HG02623 (cell line): ENCODE results near the gene SEC24B.

Experiments used
- ATAC-seq: cut with Tn5 transposase; IDR thresholded peaks from one replicate; pipeline ENCODE4 v1.9.1; 2021; ENCODE audit warnings: moderate library complexity; ENCODE audit not compliant: unreplicated experiment

The SEC24B gene

GRCh38 chr4:109433205-109434006, at the start of gene SEC24B:
Gene SEC24B, plus strand, starts transcription at chr4:109433815. Its CDS starts 55 bp downstream, at chr4:109433870.
- ATAC-seq, result peak; percentile 91

DNA sequence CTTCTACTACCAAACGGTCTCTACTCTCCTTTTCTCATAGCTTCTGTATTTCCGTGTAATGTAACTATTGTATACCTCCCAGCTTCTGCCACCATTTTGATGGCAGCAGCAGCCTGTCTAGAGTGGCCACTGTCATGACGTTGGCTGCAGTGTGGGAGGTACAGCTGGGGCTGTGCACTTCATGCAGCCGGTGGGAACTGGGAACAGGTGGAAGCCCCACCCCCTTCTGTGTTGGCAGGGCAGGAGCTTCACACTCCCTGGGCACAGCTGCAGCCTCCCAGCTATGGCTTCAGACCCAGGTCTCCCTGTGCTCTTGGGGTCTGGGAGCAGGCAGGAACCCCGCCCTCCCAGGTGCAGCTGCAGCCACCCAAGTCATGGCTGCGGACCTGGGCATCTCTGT, 49.8 kb upstream of the SEC24B start:
- no peak for ATAC-seq

- no peak for ATAC-seq
These were observed 48.4 kb upstream of the SEC24B start for GRCh38 chr4:109385260-109385659.

GRCh38 chr4:109389369-109390114, 44.1 kb upstream of the SEC24B start:
- ATAC-seq, result peak; percentile 57

DNA sequence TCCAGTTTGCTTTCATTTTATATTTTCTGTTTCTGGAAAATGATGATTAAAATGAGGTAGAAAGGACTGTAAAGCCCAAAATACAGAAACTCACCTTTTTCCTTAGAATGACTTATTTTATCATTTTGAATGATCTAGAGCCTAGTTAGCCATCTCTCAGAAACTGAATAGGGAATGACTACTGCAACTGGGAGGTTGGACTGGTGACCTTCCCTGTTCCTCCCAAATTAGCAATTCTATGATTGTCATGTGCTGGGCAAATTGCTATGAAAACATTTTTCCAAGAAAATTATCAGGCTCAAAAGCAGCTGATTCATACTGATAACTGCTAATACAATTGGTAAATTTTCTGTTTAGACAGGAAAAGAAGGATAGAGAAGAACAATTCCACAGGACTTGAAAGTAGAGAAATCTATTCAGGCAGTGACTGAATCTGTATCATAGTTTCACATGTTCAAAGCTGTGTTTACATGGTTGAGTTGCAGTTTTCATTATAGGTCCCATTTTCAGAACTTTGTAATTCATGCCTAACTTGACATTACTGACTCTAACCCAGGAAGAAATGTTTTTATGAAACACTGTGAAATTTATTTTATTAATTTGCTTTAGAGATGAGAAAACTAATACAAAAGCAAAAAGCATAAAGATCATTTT, 43.4 kb upstream of the SEC24B start:
- ATAC-seq, result peak; percentile 35

DNA sequence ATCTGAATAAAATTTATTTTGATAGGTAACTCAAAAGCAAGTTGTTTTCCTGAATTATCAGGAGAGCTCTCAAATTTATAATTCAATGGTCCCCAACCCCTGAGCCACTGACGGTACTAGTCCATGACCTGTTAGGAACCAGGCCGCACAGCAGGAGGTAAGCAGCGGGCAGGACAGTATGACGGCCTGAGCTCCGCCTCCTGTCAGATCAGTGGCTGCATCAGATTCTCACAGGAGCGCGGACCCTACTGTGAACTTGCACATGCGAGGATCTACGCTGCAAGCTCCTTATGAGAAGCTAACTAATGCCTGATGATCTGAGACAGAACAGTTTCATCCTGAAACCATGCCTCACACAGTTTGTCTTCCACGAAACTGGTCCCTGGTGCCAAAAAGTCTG, 37.9 kb upstream of the SEC24B start:
- ATAC-seq, result no peak

DNA sequence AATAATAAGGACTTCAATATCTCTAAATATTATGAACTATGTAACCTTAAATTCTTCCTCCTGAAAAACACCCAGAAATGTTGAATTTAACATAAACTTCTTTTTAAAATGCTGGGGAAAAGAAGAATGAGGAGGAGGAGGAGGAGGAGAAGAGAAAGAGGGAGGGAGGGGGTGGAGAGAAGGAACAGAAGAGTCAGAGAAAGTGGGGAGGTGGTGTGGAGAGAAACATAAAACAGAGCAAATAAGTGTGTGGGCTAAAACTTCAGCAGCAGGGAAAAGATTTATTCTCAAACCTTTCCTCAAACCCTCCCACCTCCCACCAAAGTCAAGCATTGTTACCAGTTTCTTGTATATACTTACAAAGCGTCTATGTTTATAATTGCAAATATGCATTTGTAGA, 34.7 kb upstream of the SEC24B start:
- no peak for ATAC-seq

GRCh38 chr4:109406337-109406931, 27.2 kb upstream of the SEC24B start:
- ATAC-seq, result peak; percentile 80

- ATAC-seq, result no peak
These were observed 26.4 kb upstream of the SEC24B start for GRCh38 chr4:109407027-109407737.

DNA sequence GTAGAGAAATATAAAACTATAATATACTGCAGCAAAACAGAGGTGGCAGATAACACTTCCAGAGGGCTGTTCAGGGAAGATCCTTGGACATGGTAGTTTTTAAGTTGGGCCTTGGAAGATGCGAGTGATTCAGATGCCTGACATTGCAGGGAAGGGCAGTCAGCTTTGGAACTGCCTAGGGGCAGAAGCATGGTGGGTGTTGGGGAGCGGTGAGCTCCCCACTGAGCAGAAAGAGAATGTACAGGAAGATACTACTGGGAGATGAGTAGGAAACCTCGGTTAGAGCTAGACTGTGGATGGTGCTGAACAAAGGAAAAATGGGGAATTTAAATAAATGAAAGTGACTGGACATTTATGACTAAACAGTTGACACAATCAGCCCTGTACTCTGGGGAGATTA, 24.9 kb upstream of the SEC24B start:
- ATAC-seq, result no peak

GRCh38 chr4:109410226-109410625, 23.4 kb upstream of the SEC24B start:
- no peak for ATAC-seq

DNA sequence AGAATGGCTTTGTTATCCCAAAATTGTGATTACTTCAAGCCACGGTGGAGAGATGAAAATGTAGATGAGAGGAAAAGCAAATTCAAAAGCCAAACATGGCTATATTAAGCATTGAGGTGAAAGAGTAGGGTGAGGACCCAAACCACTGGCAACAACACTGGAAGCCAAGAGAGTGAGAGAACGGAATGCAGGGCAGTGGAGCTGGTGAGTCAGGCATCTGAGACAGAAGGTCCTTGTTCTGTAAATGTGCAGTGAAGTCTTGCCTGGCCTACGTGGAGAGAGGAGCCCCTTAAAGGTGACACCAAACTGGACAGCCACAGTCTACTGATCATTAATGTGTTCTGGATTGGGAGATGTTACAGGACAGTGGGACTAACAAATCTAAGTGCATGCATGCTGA, 22.8 kb upstream of the SEC24B start:
- no peak for ATAC-seq

DNA sequence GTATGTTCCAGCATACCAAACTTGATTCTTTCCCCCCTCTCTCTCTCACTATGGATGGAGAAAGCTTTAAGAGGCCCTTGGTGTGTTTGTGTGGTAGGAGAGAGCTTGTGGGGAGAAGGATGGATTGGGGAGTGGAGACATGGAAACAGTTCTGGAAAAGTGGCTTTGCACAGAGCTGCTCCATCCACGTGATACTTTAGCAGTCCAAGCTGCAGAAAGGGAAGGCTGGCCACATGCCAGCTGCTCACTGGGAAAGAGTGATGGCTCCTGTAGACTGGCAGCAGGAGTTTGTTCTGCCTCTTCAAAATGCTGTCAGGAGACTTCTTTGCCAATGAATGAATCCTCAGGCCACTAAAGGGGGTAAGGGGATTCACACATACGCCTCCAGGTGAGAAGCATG, 21.7 kb upstream of the SEC24B start:
- no peak for ATAC-seq

- ATAC-seq, result no peak
These were observed 20.8 kb upstream of the SEC24B start for GRCh38 chr4:109412776-109413175.

- ATAC-seq, result no peak
These were observed 18.7 kb upstream of the SEC24B start for GRCh38 chr4:109414938-109415337.

GRCh38 chr4:109418588-109418987, 15.0 kb upstream of the SEC24B start:
- no peak for ATAC-seq

DNA sequence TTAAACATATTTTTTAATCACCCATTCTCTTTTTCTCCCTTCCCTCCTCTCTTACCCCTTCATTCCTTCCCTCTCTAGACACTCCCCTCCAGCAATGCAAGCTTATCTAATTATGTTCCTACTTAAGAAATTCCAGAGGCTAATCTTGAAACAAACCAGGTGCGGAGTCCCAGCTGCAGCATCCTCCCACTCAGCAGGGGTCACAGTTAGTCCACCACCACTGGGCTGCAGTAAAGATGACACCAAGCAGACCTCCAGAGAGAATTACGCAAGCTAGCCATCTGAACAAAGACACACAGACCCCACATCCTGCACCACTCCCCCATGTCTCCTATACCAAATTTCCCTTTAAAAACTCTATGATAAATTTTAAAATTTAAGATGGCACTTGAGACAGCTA, 13.9 kb upstream of the SEC24B start:
- no peak for ATAC-seq

DNA sequence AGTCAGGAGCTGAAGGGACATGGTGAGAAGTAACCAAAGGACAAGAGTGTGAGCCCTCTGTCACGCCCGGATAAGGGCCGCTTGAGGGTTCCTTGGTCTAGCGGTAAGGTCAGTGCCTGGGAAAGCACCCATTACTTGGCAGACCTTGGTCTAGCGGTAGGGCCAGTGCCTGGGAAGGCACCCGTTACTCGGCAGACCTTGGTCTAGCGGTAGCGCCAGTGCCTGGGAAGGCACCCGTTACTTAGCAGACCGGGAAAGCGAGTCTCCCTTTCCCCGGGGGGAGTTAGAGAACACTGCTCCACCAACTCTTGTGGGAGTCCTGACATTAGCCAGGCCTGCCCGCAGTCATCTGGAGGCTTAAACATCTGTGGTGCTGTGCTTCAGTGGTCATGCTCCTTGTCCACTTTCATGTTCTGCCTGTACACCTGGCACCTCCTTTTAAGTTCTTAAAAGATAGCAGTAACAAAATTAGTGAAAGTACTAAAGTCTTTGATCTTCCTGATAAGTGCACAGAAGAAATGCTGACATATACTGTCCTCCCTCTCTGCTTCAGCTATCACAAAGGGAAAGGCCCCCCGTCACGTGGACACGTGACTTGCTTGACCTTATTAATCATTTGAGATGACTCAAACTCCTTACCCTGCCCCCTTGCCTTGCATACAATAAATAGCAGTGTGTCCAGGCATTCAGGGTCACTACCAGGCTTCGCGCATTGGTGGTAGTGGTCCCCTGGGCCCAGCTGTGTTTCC, 9.3 kb upstream of the SEC24B start:
- ATAC-seq, result no peak

DNA sequence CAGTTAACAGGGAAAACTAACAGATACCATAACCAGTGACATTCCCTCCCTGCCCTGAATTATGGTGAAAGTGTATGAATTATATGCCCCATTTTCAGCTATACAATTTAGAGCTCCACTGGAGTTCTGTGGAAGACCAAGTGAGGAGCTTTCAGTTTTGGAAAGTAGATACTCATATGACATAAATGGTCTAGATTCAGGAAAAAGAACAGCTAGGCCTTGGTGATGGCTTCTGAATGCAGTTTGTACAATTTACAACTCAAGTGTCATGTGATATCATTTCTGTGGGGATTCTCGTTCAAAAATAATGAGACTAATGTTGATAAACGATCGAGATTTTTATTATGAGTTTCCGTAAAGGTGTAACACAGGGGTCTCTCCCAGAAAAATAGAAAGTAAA, 8.2 kb upstream of the SEC24B start:
- no peak for ATAC-seq

GRCh38 chr4:109429545-109429944, 4.1 kb upstream of the SEC24B start:
- no peak for ATAC-seq
